HL-60/S4 treated with phorbol 12-myristate 13-acetate at 8.2 ng/mL for 4 days and 3 days (cell line): ENCODE measurements around the gene MAB21L3.
"Not testable (repeated sequence)": the region's sequence is repeated elsewhere in the genome, so short reads cannot be mapped to it uniquely, and the experiment has no call there.

Source experiments
- in situ Hi-C: fragments of 300-500 bp; cut with MboI; formaldehyde crosslinking; loops from 2 replicates; pipeline ENCODE4 v1.15.0; 2022; ENCODE audit warnings: low sequenced_read_pairs

The MAB21L3 gene

GRCh38 chr1:116133696-116134475, 22.7 kb downstream of the MAB21L3 start:
- in situ Hi-C loops, result loop anchor here (10.0 kb wide), 1 partner anchor 361 kb away; no protein-coding TSS in a partner anchor

GRCh38 chr1:116134476-116134773, 23.2 kb downstream of the MAB21L3 start:
- in situ Hi-C loops, result loop anchor here (10.0 kb wide), 1 partner anchor 360 kb away; no protein-coding TSS in a partner anchor

GRCh38 chr1:116138277-116138792, 27.1 kb downstream of the MAB21L3 start:
- in situ Hi-C loops, result loop anchor here (10.0 kb wide), 1 partner anchor 356 kb away; no protein-coding TSS in a partner anchor

GRCh38 chr1:116139592-116140134, 28.5 kb downstream of the MAB21L3 start:
- in situ Hi-C loops, result loop anchor here (10.0 kb wide), 1 partner anchor 355 kb away; no protein-coding TSS in a partner anchor

- in situ Hi-C loops, result no loop called here
Measured at GRCh38 chr1:116144151-116144550, 33.0 kb downstream of the MAB21L3 start.

- in situ Hi-C loops, result not testable (repeated sequence)
Measured at GRCh38 chr1:116146447-116147113, 35.4 kb downstream of the MAB21L3 start.

GRCh38 chr1:116147114-116147510, 35.9 kb downstream of the MAB21L3 start:
- in situ Hi-C loops, result no loop called here

GRCh38 chr1:116147972-116148371, 36.8 kb downstream of the MAB21L3 start:
- in situ Hi-C loops, result no loop called here

- in situ Hi-C loops, result no loop called here
Measured at GRCh38 chr1:116148967-116149366, 37.8 kb downstream of the MAB21L3 start.

- in situ Hi-C loops, result no loop called here
Measured at GRCh38 chr1:116150368-116150767, 39.2 kb downstream of the MAB21L3 start.

GRCh38 chr1:116151739-116152576, 40.8 kb downstream of the MAB21L3 start:
- in situ Hi-C loops, result no loop called here

- in situ Hi-C loops, result no loop called here
Measured at GRCh38 chr1:116152577-116152943, 41.4 kb downstream of the MAB21L3 start.

GRCh38 chr1:116152950-116153691, 41.9 kb downstream of the MAB21L3 start:
- in situ Hi-C loops, result no loop called here

GRCh38 chr1:116153692-116154031, 42.5 kb downstream of the MAB21L3 start:
- in situ Hi-C loops, result no loop called here

- in situ Hi-C loops, result no loop called here
Measured at GRCh38 chr1:116154536-116154935, 43.3 kb downstream of the MAB21L3 start.

- in situ Hi-C loops, result no loop called here
Measured at GRCh38 chr1:116157096-116157495, 45.9 kb downstream of the MAB21L3 start.

GRCh38 chr1:116159177-116159576, 48.0 kb downstream of the MAB21L3 start:
- in situ Hi-C loops, result no loop called here

- in situ Hi-C loops, result no loop called here
Measured at GRCh38 chr1:116159611-116160010, 48.4 kb downstream of the MAB21L3 start.

- in situ Hi-C loops, result no loop called here
Measured at GRCh38 chr1:116161390-116161789, 50.2 kb downstream of the MAB21L3 start.

- in situ Hi-C loops, result no loop called here
Measured at GRCh38 chr1:116161877-116162390, 50.7 kb downstream of the MAB21L3 start.
